Mesenchymal stem cell (in vitro differentiated cells and primary cell): Measurements from ENCODE around the gene NUBP2.
A peak's percentile ranks its signal among the peaks of the same experiment; 100 is the strongest.

Source experiments
- DNase-seq: peaks from one replicate; pipeline ENCODE4 v3.0.0-alpha.2; 2013
- H2AFZ ChIP-seq: one replicate; pipeline ENCODE4 v1.6.1; 2013; ENCODE audit warnings: low read depth, mild to moderate bottlenecking, control low read depth, inconsistent platforms, low read length, moderate library complexity
- H2AK5ac ChIP-seq: 2 replicates; pipeline ENCODE4 v1.6.1; 2013; ENCODE audit warnings: low read length, moderate library complexity, mild to moderate bottlenecking, inconsistent platforms; ENCODE audit not compliant: severe bottlenecking
- H2BK120ac ChIP-seq: one replicate; pipeline ENCODE4 v1.6.1; 2013; ENCODE audit warnings: low read depth, mild to moderate bottlenecking, inconsistent platforms, low read length, moderate library complexity
- H2BK12ac ChIP-seq, 2 experiments: one replicate each; pipeline ENCODE4 v1.6.1; 2013; ENCODE audit warnings: inconsistent platforms in 2 of 2, low read length in 2 of 2, mild to moderate bottlenecking in 2 of 2, moderate library complexity in 2 of 2, control low read depth in 1 of 2
- H2BK15ac ChIP-seq: one replicate; pipeline ENCODE4 v1.6.1; 2013; ENCODE audit warnings: mild to moderate bottlenecking, low read depth, inconsistent platforms; ENCODE audit not compliant: poor library complexity, severe bottlenecking
- H2BK5ac ChIP-seq: 2 replicates; pipeline ENCODE4 v1.6.1; 2013; ENCODE audit warnings: low read depth, mild to moderate bottlenecking, low read length, control low read depth, inconsistent platforms; ENCODE audit not compliant: poor library complexity, severe bottlenecking
- H3K14ac ChIP-seq, 2 experiments: one replicate each; pipeline ENCODE4 v1.6.1; 2013; ENCODE audit warnings: inconsistent platforms in 2 of 2, low read length in 2 of 2, control low read depth in 1 of 2, mild to moderate bottlenecking in 1 of 2, moderate library complexity in 1 of 2
- H3K18ac ChIP-seq, 2 experiments: one replicate each; pipeline ENCODE4 v1.6.1; 2013; ENCODE audit warnings: inconsistent platforms in 2 of 2, low read length in 2 of 2, control low read depth in 1 of 2, low read depth in 1 of 2, mild to moderate bottlenecking in 1 of 2
- H3K23ac ChIP-seq, 2 experiments: one replicate each; pipeline ENCODE4 v1.6.1; 2013; ENCODE audit warnings: inconsistent platforms in 2 of 2, low read length in 2 of 2, mild to moderate bottlenecking in 2 of 2, moderate library complexity in 2 of 2, control low read depth in 1 of 2
- H3K27ac ChIP-seq: 2 replicates; pipeline ENCODE4 v1.5.1; 2013; ENCODE audit warnings: mild to moderate bottlenecking, moderate library complexity, low read length, control low read depth, inconsistent platforms; ENCODE audit not compliant: poor library complexity, severe bottlenecking
- H3K27me3 ChIP-seq, 2 experiments: 2 replicates each; pipeline versions ENCODE4 v1.6.1 to v1.7.0; 2013; ENCODE audit warnings: low read length in 2 of 2, mild to moderate bottlenecking in 2 of 2, moderate library complexity in 2 of 2, control low read depth in 1 of 2, inconsistent platforms in 1 of 2; ENCODE audit not compliant: control insufficient read depth in 1 of 2, insufficient read depth in 1 of 2
- H3K36me3 ChIP-seq, 2 experiments: 2 replicates each; pipeline versions ENCODE4 v1.6.1 to v1.7.0; 2013; ENCODE audit warnings: low read length in 2 of 2, control low read depth in 1 of 2, inconsistent platforms in 1 of 2, low read depth in 1 of 2, mild to moderate bottlenecking in 1 of 2; ENCODE audit not compliant: insufficient read depth in 2 of 2, control insufficient read depth in 1 of 2
- H3K4ac ChIP-seq, 2 experiments: one replicate each; pipeline ENCODE4 v1.6.1; 2013; ENCODE audit warnings: inconsistent platforms in 2 of 2, low read length in 2 of 2, mild to moderate bottlenecking in 2 of 2, moderate library complexity in 2 of 2, control low read depth in 1 of 2, low read depth in 1 of 2
- H3K4me1 ChIP-seq: 2 replicates; pipeline ENCODE4 v1.6.1; 2013; ENCODE audit warnings: low read depth, low read length, control low read depth; ENCODE audit not compliant: control insufficient read depth, insufficient read depth
- H3K4me2 ChIP-seq: 2 replicates; pipeline ENCODE4 v1.6.1; 2013; ENCODE audit warnings: low read length, mild to moderate bottlenecking, inconsistent platforms; ENCODE audit not compliant: poor library complexity, severe bottlenecking
- H3K4me3 ChIP-seq, 2 experiments: 2 replicates each; pipeline versions ENCODE4 v1.5.1 to v1.7.0; 2013; ENCODE audit warnings: low read length in 2 of 2, mild to moderate bottlenecking in 2 of 2, control low read depth in 1 of 2, low read depth in 1 of 2; ENCODE audit not compliant: insufficient read depth in 1 of 2
- H3K79me1 ChIP-seq: replicated peaks from 2 replicates; pipeline ENCODE4 v1.6.1; 2013; ENCODE audit warnings: mild to moderate bottlenecking, control low read depth, low read length, inconsistent platforms; ENCODE audit not compliant: poor library complexity, severe bottlenecking
- H3K9ac ChIP-seq: 2 replicates; pipeline ENCODE4 v1.7.0; 2013; ENCODE audit warnings: mild to moderate bottlenecking, low read length, moderate library complexity
- H3K9me3 ChIP-seq: 2 replicates; pipeline ENCODE4 v1.7.0; 2013; ENCODE audit warnings: mild to moderate bottlenecking, low read length; ENCODE audit not compliant: control insufficient read depth
- H4K8ac ChIP-seq: one replicate; pipeline ENCODE4 v1.6.1; 2013; ENCODE audit warnings: inconsistent platforms, mild to moderate bottlenecking, low read length, moderate library complexity
- H4K91ac ChIP-seq: one replicate; pipeline ENCODE4 v1.6.1; 2013; ENCODE audit warnings: mild to moderate bottlenecking, low read length, inconsistent platforms
- WGBS: methylation state at CpG from one replicate; pipeline ENCODE4 v1.1.7; 2013; ENCODE audit warnings: mixed read lengths; 5-methylcytosine and 5-hydroxymethylcytosine counted together

The NUBP2 gene

GRCh38 chr16:1771864-1772361, 10.8 kb upstream of the NUBP2 start:
- peak overlapping the region; percentile 87 to 92 for H3K4me3 ChIP-seq

GRCh38 chr16:1772362-1772907, 10.3 kb upstream of the NUBP2 start, which contains the start of gene EME2:
EME2 (plus strand) TSS chr16:1772810; CDS start chr16:1773228, 418 bp downstream.
- Histone ChIP-seq H3K9me3 (no peaks in the 10 kb centered on the region), H3K4me2 (peak within 1 kb of the TSS; percentile 96), H3K23ac (peak within 1 kb of the TSS in 1 of 2 experiments; percentile 99), H3K4ac (peak within 1 kb of the TSS; percentile 79 to 95), H4K91ac (peak within 1 kb of the TSS; percentile 97), H3K14ac (peak within 1 kb of the TSS in 1 of 2 experiments; percentile 99), H2AK5ac (no peak within 1 kb of the TSS), H2AFZ (peak within 1 kb of the TSS; percentile 84), H4K8ac (peak within 1 kb of the TSS; percentile 97), H3K4me1 (peaks cover 49% of the 10 kb centered on the region), H3K79me1 (peaks cover 28% of the 10 kb centered on the region), H3K4me3 (peak within 1 kb of the TSS; percentile 87 to 92), H2BK12ac (peak within 1 kb of the TSS in 1 of 2 experiments; percentile 39), H2BK15ac (peak within 1 kb of the TSS; percentile 63), H2BK120ac (peak within 1 kb of the TSS; percentile 71), H3K27me3 (no peaks in the 10 kb centered on the region), H3K18ac (peak within 1 kb of the TSS; percentile 94 to 98), H3K36me3 (peaks cover 40 to 63% of the 10 kb centered on the region in 2 experiments), H2BK5ac (peak within 1 kb of the TSS; percentile 66), H3K27ac (peak within 1 kb of the TSS; percentile 64), H3K9ac (peak within 1 kb of the TSS; percentile 87)
- peak; percentile 56 for DNase-seq
- 1% methylated on average over 52 of the region's 53 CpGs for WGBS

More at GRCh38 chr16:1771864-1772361, 10.8 kb upstream of the NUBP2 start:
- H3K27ac ChIP-seq: peak overlapping the region; percentile 64
- no peak overlapping the region for H2BK5ac ChIP-seq
- peak overlapping the region; percentile 87 for H3K9ac ChIP-seq
- H3K23ac ChIP-seq: no peak overlapping the region
- H3K4me2 ChIP-seq: peak overlapping the region; percentile 55
- peak overlapping the region; percentile 45 for H4K8ac ChIP-seq
- H3K18ac ChIP-seq: no peak overlapping the region
- peaks cover 40 to 63% of the 10 kb centered on the region in 2 experiments for H3K36me3 ChIP-seq
- no peak overlapping the region for H4K91ac ChIP-seq
- no peak overlapping the region for H3K14ac ChIP-seq
- H2AK5ac ChIP-seq: no peak overlapping the region
- DNase-seq: peak; percentile 33
- no peak overlapping the region for H2BK15ac ChIP-seq
- no peak overlapping the region for H2BK120ac ChIP-seq
- H3K79me1 ChIP-seq: peaks cover 26% of the 10 kb centered on the region
- peaks cover 45% of the 10 kb centered on the region for H3K4me1 ChIP-seq
- no peak overlapping the region for H2BK12ac ChIP-seq
- H3K4ac ChIP-seq: peak overlapping the region; percentile 67 to 87
- no peaks in the 10 kb centered on the region for H3K27me3 ChIP-seq
- no peak overlapping the region for H2AFZ ChIP-seq
- WGBS: 9% methylated on average over 20 of the region's 22 CpGs
- H3K9me3 ChIP-seq: no peaks in the 10 kb centered on the region

- H3K23ac ChIP-seq: peak within 1 kb of the TSS in 1 of 2 experiments; percentile 99
- 1% methylated on average over 66 of the region's 108 CpGs for WGBS
- peak within 1 kb of the TSS; percentile 97 for H4K91ac ChIP-seq
- peak within 1 kb of the TSS; percentile 79 to 95 for H3K4ac ChIP-seq
- H3K4me2 ChIP-seq: peak within 1 kb of the TSS; percentile 96
- H3K4me3 ChIP-seq: peak within 1 kb of the TSS; percentile 87 to 92
- H2AFZ ChIP-seq: peak within 1 kb of the TSS; percentile 84
- peaks cover 55% of the 10 kb centered on the region for H3K4me1 ChIP-seq
- H3K27ac ChIP-seq: peak within 1 kb of the TSS; percentile 64
- peaks cover 26% of the 10 kb centered on the region for H3K79me1 ChIP-seq
- peak within 1 kb of the TSS; percentile 66 for H2BK5ac ChIP-seq
- H3K36me3 ChIP-seq: peaks cover 40 to 63% of the 10 kb centered on the region in 2 experiments
- no peak within 1 kb of the TSS for H2AK5ac ChIP-seq
- H2BK12ac ChIP-seq: peak within 1 kb of the TSS in 1 of 2 experiments; percentile 39
- H2BK15ac ChIP-seq: peak within 1 kb of the TSS; percentile 63
- peak within 1 kb of the TSS in 1 of 2 experiments; percentile 99 for H3K14ac ChIP-seq
- H3K27me3 ChIP-seq: no peaks in the 10 kb centered on the region
- H4K8ac ChIP-seq: peak within 1 kb of the TSS; percentile 97
- H3K18ac ChIP-seq: peak within 1 kb of the TSS; percentile 94 to 98
- peak within 1 kb of the TSS; percentile 71 for H2BK120ac ChIP-seq
- no peaks in the 10 kb centered on the region for H3K9me3 ChIP-seq
- peak; percentile 85 for DNase-seq
- peak within 1 kb of the TSS; percentile 87 for H3K9ac ChIP-seq
These were observed 9.7 kb upstream of the NUBP2 start, which contains the start of gene MRPS34 for GRCh38 chr16:1772908-1773702. MRPS34 (minus strand) TSS chr16:1773134; CDS start chr16:1773119, 15 bp downstream.
